NCI-H460 (cell line): ENCODE measurements around the gene NADK2. TPM values are rescaled to one million over a fixed set of nuclear protein-coding genes. Genes with fewer than 3 reads are reported as not detected.

Experiments
- DNase-seq: peaks from one replicate; pipeline ENCODE4 v3.0.0-alpha.2; 2016; ENCODE audit warnings: low read depth; ENCODE audit errors: extremely low read depth
- total RNA-seq: library from RNA; depleted of rRNA; stranded (reverse); fragments of >200 nt; shearing (Covaris generic); gene quantifications from 2 replicates; pipeline ENCODE4 v1.2.3, GENCODE V29; 2014

NADK2 gene
- total RNA-seq, 1 experiment from 2014 or later, result 33.6 TPM

DNA sequence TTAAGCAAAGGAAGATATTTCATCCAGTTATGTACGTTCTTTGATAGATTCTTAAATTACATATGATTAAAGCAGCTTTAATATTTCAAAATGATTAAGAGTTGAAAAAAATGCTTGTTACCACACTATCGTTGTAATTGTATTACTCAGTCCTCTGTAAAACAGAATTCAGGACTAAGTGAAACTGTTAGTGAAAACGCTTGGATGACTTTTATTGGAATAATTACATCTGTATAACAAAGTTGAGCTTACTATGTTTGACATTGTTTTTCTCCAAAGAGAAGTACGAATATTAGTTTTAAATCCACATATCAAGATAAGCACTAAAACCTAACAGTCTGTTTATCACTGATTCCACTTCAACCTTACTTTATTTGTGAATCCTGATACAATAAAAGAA lies 8.7 kb upstream of the NADK2 start:
- DNase-seq, result no peak

DNA sequence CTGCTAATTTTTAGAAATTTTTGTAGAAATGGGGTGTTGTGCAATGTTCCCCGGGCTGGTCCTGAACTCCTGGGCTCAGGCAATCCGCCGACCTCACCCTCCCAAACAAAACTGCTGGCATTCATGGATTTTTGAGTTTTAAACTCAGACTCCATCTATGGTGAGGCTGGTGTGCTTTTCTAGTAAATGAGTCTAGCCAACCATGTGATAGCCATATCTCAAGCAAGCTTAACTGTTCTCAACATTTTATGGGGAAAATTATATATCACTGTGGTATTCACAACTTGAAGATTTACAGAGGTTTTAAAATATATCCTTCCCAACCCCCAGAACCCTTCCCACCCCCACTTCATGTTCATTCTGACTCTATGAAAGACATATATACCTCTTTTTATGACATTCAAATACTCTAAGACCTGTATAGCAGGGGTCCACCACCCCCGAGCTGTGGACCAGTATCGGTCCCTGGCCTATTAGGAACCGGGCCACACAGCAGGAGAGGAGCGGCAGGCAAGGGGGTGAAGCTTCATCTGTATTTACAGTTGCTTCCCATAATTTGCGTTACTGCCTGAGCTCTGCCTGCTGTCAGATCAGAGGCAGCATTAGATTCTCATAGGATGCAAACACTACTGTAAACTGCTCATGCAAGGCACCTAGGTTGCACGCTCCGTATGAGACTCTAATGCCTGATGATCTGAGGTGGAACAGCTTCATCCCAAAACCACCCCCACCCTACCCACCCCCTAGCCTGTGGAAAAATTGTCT lies 4.5 kb upstream of the NADK2 start:
- no peak for DNase-seq

DNA sequence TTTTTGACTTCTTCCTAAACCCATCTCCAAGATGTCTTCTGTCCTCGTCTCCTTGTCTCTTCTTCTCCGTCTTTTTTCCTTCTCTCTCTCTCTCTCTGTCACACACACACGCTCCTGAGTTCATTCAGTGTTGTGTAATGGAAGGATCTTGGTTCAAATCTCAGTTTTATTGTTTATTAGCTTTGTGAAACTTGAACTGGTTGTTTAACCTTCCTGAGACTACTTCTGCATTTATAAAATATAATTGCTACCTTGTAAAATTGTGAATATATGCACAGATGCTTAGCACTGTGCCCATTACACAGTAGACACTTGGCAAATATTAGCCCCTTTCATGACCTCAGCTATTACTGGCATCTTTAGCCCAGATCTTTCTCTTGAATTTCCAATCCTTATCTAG lies 2.4 kb upstream of the NADK2 start:
- no peak for DNase-seq

DNA sequence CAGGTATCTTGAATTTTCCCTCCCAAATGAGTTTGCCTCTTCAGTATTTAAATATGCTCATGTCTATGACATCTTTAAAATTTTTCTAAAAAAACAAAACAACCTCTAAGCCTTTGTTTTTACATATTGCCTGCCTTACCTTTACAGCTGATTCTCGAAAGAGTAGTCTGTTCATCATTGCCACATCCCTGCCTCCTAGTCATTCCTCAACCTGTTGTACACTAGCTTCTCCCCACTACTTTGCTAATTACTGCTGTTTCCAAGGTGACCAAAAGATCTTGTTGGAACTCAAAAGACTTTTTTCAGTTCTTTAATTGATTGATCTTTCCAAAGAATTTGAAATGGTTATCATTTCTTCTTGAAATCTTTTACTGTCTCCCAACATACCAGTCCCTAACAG lies 1.9 kb upstream of the NADK2 start:
- DNase-seq, result no peak

DNA sequence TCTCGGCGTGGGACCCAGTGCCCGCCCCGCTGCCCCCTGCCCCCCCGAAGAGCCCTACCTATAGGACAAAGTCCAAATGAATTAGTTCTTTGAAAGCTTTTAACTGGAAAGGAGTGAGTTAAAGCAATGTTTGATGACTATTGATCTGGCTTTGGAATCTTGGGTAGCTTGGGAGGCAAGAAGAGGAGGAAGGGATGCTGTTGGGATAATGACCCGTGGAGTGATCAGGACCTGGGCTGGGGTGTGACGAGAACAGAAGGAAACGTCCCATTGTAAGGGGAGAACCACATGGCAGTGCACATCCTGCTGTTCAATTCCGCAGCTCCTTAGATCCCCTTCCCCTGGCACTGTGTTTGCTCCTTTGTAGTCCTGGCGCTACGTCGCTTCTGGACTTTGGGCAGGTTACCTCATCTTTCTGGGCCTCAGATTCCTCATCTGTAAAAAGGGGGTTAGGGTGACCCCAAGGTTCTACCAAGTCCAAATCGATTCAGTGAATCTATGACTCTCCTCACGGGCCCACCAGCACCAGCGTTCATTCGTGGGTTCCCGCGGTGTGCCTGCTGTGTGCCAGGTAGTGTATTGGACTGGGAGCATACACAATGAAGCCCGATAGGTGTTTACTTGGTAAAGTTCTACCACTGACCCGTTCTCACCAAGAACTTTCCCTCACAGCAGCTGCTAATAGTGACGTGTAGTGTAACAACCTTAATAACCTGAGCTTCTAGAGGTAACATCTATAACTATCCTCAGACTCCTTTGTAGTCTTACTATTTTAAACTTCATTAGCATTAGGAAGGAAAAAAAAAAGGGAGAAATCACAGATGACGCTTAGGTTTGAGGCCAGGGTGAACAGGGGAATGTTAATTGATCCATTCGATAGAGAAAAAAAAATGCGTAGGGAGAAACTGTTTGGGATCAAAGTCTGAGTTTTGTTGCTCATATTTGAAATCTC lies 1.1 kb upstream of the NADK2 start:
- no peak for DNase-seq

DNA sequence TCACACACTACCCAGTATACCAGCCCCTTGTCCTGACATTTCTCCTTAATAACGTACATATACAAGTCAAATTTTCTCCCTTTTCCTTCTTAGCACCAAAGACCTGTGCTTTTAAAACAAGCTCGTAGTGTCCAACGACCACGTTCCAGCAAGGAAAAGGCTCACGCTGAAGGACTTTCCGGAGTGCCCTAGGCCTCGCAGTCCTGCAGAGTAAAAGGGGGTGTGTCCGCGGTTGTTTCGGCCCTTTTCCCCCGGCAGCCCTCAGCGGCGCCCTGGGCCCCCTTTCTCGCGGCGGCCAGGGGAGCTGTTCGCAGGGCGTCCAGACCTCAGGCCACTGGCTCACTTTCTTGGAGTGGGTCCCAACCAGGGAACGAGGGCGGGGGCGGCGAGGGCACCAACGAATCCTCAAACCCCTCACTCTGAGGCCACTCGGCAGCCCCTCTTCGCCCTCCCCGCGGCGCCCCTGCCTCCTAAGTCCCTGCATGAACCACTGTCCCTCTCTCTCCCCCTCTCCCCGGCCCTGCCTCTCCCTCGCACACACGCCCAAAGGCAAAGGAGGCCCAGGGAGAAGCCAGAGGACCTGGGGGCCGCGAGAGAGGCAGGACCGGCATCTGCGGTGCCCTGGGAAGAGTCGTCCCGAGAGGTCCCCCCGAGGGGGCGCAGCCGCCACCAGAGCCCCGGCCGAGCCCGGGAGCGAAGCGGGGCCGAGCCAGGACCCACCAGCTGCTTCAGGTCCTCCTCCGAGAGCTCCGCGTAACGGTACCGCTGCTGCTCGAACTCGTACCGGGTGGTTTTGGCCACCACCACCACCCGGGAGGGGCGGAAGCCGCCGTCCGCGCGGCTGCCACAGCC lies 720 bp downstream of the NADK2 start:
- peak; percentile 21 for DNase-seq

DNA sequence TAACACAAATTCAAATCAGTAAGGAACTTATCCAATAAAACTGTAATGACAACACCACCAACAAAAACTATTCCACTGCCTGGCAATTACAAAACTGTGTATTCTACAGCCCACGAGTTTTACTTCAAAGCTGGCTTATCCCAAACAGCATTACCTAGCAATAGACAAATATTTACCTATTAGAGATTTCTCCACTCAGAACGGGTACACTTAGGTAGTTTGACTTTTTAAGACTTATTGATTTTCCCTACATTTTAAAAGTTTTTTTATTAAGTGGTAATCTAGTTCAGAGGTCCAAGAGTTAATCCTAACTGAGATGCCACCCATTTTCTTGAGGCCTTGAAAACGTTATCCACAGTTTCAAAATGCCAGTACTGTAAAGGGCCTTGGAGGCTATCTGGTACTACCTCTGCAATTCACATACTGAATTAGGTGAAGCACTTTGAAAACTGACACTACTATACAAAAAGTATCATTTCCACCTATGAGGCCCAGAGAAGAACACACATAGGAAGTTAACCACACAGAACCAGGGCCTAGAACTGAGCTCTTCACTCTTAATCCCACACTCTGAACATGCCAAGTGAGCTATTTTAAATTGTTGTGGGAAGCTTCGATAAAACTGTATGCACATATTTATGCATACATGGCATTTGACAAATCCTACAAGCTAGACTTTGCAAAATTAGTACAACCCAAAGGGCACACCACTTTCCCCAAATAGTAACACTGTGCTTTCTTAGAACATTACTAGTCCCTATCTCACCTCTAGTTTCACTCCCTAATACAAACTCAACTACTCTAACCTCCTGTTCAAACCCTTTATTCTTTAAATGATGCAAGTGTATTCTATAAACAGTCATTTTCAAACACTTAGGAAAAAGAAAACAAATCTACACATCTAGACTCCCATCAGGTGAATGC lies 2.1 kb downstream of the NADK2 start:
- no peak for DNase-seq

DNA sequence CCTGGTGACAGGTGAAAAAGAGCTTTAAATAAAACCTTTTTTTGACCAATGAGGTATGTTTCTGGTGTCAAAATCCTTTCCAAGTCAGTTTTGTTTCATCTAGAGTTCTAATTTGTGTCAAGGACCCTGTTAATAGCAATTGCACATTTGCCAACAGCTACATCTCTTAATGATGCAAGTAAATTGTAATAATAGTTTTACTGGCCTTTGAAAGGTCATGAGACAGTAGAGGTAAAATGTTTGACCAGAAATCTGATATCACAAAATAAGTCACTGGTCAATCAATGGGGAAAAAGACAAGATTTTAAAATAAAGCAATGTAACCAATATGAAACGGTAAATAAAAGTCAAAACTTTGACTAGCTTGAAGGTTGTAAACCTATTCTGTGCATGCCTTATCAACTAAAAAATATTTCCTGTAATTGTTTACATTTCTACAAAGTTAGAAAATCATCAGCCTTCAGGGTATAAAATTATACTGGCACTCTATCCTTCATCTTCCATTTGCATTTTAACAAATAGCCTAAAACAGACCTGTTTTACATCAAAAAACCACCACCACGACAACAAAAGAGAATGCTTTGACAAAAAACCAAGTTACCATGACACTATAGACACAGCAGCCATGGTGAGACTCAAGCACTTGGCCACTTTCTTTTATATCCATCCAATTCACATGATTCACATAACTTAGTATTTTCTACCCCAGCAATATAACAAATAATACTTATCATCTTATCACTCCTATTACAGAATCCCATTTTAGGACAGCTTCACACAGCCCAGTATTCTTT lies 3.0 kb downstream of the NADK2 start:
- no peak for DNase-seq

DNA sequence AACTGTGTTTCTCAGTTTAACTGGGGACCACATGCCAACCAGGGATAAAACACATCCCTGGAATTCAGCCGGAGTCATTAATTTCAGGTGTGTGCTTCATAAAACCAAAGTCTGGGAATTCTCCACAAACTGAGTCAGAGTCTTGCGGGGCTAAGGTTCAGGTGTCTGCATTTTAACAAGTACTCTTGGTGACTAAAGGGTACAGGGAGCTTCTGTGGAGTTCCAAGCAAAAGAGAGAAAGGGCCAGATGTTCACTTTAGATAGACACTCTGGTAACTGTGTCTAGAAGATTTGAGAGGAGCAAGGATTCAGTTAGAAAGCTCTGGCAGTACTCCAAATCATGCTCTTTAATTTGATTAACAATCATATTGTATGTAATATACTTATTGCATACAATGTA lies 4.0 kb downstream of the NADK2 start:
- no peak for DNase-seq

DNA sequence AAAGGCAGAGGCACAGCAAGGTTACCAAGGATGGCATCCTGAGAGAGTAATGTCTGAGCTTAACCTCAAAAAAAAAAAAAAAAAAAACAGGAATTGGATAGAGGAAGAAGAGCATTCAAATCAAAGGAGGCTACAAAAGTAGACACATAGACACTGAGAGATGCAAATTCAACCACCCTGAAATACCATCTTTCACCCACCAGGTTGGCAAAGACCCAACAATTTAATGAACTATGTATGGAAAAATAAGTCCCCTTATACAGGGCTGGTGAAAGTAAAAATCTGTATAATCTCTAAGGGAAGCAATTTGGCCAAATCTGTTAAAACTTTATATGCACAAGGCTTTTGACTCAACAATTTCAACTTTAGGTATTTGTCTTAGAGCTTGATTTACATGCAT lies 4.9 kb downstream of the NADK2 start:
- DNase-seq, result no peak

DNA sequence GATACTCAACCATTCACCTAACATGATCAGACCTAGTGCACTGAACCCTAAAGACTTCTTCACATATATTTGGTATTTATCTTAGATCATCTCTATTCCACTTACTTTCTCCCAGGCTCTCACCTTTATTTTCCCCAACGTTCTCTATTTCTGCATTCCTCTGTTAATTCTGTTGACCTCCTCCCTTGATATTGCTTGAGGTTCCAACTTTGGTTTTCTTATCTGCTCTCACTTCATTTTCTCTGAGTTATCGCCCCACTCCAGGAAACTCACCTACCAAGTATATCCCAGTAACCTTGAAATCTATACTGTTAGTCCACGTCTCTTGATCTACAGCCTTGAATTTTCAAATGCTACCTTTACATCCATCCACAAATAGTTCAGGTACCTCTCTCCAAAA lies 9.2 kb downstream of the NADK2 start:
- no peak for DNase-seq

DNA sequence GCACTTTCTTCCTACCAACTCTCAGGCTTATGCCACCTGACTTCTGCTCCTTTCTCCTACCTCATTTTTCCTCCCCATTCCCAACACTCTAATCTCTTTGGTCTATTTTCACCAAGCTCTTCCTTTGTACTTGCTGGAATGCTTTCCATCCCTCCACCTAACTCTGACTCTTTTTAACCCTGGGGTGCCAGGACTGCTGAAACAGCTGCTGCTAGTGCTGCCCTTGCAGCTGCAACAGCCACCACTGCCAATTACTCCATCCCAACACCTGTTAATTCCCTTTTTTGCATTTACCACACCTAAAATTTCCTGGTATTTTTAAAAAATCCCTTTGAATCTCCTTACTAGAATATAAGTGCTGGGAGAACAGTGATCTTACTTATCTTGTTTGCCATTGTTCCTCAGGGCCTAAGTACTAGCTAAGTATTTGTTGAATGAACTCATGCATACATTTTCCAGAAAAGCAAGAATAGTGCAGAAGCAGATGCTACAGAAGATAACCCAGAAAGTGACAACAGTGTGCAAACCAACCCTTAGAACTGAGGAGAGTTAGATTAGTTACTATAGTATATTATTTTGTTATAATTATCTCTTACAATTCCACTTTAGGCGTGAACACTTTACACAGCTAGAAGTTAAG lies 11.5 kb downstream of the NADK2 start:
- no peak for DNase-seq

DNA sequence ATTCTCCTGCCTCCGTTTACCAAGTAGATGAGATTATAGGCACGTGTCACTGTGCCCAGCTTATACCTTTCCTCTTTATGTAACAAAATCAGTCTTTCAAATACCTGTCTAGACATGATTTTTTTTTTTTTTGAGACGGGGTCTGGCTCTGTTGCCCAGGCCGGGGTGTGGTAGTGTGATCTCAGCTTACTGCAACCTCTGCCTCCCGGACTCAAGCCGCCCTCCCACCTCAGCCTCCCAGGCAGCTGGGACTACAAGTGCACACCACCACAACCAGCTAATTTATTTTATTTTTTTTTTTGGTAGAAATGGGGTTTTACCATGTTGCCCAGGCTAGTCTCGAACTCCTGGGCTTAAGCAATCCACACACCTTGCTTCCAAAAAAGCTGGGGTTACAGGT lies 13.2 kb downstream of the NADK2 start:
- DNase-seq, result no peak

DNA sequence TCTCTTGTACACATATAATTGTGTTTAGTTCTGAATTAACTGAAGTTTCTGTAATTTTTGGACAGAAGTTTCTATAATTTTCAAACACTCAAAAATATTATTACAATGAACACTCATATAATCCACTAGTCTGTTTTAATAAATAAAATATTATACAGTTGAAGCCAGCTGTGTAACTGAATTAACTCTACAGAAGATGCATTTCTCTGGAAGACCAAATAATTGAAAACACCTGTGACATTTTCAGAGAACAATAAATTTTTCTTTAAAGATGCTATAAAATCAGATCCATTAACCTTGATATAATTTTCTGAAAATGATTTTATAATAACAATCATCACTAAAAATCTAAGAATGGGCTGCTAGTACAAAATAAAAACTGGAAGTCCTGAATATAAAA lies 14.7 kb downstream of the NADK2 start:
- DNase-seq, result no peak

DNA sequence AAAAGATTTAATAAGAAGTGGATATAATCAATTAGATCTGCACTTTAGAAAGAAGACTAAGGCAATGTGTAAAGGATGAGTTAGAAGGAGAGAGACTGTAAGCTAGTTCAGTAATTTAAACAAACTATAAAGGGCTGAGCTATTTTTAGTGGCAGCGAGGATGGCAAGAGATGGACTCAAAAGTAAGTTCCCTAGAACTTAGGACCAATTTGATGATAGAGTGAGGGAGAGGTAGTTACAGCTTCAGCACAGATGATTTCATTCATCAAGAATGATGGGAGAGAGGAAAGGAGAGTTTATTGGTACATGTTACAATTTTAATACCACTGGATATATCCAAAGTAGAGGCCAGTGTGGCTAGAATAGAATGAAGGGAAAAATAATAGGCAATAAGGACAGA lies 19.1 kb downstream of the NADK2 start:
- DNase-seq, result no peak

DNA sequence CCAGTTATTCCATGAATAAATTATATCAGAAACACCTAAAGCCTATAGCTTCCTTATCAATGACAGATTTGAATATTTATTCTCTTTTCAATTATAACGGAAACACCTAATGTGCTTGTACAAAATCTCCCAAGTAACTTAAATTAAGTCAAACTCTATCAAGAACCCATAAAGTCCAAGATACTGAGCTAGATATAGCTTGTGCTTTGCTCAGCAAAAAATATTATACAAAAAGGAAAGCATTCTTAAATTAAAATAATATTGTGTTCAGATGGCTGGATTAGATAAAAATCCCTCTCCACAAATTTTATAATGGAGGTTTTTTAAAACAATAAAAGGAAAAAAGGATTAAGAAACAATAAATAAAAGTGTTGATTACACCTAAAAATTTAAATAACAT lies 23.7 kb downstream of the NADK2 start:
- DNase-seq, result no peak

DNA sequence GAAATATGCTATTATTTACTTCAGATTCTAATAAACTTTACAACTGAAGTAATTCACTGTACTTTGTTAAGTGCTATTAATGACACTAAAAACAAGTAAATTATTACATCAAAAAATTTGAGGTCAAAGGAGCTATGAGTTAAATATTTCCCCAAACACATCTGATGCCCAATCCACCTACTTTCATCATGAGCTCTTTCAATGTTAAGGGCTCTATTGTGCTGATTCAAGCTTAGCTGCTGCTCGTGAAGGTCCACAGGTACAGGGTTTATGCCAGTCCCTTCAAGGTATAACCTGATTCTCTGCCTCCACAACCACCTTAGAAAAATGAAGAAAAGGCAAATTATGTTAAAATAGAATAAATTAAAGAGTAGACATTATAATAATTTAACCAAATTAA lies 24.2 kb downstream of the NADK2 start:
- no peak for DNase-seq

DNA sequence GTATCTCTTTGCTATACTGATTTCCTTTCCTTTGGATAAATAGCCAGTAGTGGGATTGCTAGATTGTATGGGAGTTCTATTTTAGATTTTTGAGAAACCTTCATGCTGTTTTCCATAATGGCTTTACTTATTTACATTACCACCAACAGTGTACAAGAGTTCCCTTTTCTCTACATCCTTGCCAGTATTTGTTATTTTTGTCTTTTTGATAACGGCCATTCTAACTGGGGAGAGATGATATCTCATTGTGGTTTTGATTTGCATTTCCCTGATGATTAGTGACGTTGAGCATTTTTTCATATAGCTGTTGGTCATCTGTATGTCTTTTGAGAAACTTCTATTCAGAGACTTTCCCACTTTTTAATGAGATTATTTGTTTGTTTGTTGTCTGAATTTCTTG lies 25.8 kb downstream of the NADK2 start:
- DNase-seq, result no peak

DNA sequence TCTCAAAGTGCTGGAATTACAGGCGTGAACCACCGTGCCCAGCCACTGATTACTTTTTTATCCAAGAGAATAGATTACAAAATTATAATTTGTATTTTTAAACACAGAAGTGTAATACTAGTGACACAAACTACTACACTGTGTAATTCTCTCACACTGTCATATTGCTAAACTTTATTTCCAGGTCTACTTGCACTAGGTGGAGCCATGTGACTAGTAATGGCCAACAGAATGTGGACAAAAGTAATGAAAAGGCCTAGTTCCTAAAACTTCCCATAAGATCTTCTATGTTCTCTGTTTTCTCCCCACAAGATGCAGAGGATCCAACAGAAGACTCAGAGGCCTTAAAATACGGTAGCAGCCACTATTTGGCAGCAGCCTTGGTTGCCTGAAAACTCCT lies 27.3 kb downstream of the NADK2 start:
- no peak for DNase-seq
